Mucosa of rectum (tissue), 2 donors: Measurements from ENCODE around the gene ERAS.

ENCODE experiments used
- H3K27ac ChIP-seq, 2 donors: one replicate each; pipeline ENCODE4 v1.7.0; 2013; ENCODE audit warnings: inconsistent platforms in 2 of 2, low read depth in 2 of 2, low read length in 2 of 2
- H3K27me3 ChIP-seq, 2 donors: one replicate each; pipeline ENCODE4 v1.7.0; 2013; ENCODE audit warnings: low read length in 2 of 2; ENCODE audit not compliant: control insufficient read depth in 2 of 2, insufficient read depth in 2 of 2
- H3K36me3 ChIP-seq, 2 donors: one replicate each; pipeline ENCODE4 v1.7.0; 2013; ENCODE audit warnings: low read length in 2 of 2; ENCODE audit not compliant: control insufficient read depth in 2 of 2, insufficient read depth in 2 of 2
- H3K4me1 ChIP-seq, 2 donors: one replicate each; pipeline ENCODE4 v1.7.0; 2013; ENCODE audit warnings: low read length in 2 of 2, mild to moderate bottlenecking in 1 of 2; ENCODE audit not compliant: control insufficient read depth in 2 of 2, insufficient read depth in 2 of 2
- H3K4me3 ChIP-seq, 2 donors: one replicate each; pipeline ENCODE4 v1.7.0; 2013; ENCODE audit warnings: low read length in 2 of 2
- H3K9ac ChIP-seq, 2 donors: one replicate each; pipeline ENCODE4 v1.7.0; 2013; ENCODE audit warnings: low read length in 2 of 2, low read depth in 1 of 2, mild to moderate bottlenecking in 1 of 2
- H3K9me3 ChIP-seq, 2 donors: one replicate each; pipeline ENCODE4 v1.7.0; 2013; ENCODE audit warnings: low read length in 2 of 2; ENCODE audit not compliant: control insufficient read depth in 2 of 2
- donor health status: healthy.
- donor health status: Normal muscosa, but diverticular disease.

Gene ERAS

DNA sequence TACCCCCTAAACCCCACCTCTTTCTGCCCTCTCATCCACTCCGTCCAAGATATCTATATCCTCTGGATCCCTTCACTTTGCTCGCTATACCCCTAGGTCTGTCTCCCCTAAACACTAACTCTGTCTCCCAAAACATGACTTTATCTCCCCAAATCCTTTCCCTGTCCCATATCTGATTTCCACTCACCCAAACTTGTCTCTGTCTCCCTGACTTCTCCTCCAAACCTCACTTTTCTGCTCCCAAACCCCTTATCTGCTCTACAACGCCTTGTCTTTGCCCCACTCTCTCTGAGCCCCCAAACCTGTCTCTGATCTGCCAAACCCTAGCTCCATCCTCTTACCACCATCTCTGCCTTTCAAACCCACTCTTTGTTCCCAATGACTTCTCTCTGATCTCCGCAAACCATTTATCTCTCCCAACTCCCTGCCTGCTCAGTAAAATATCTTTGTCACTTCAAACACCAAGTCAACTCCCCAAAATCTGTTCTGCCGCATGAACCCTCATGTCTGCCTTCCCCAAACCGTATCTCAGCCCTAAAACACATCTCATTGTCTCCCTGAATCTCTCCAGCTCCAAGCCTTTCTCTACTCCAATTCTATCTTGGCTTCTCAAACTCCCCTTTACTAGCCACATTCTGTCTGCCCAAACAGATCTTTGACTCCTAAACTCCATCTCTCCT, 39.3 kb upstream of the ERAS start:
- H3K27me3 ChIP-seq = peaks cover 0 to 5% of the 10 kb centered on the region in 2 donors
- no peak overlapping the region for H3K4me3 ChIP-seq
- H3K4me1 ChIP-seq = no peaks in the 10 kb centered on the region
- H3K9me3 ChIP-seq = no peaks in the 10 kb centered on the region
- H3K9ac ChIP-seq = no peak overlapping the region
- H3K27ac ChIP-seq = no peak overlapping the region
- no peaks in the 10 kb centered on the region for H3K36me3 ChIP-seq

DNA sequence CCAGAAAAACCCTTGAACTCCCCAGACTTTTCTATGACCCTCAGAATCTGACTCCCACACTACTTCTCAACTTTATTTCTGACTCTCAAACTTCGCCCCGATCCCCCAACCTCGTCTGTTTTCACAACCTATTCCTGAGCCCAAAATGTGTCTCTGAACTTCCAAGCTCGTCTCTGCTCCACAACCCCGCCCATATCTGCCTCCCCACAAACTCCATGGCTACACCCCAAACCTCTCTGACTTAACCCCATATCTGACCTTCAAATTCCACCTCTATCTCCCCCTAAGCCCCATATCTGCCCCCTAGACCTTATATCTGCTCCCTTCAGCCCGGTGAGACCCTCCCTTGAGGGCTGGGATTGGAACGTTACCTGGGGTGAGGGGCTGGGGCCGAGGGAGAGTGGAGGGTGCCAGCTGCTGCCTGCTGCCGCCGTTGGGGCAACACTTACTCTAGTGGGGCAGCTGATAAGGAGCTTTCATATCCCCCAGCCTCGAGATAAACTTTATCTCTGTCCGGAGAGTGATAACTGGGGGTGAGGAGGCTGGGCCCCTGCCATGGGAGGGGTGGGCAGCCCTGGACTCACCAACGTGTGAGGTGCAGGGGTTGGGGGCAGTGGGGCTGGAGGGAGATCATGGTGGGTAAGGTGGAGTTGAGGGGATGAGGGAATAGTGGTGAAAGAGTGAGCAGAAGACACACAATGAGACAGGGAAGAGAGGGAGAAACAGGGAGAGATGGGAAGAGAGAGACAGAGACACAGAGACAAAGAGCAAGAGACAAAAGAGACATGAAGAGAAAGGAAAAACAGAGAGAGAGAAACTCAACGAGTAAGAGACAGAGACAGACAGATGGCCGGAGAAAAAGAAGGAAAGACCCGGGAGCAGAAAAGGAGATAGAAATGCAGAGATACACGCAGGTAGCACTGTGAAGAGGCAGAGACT, 38.5 kb upstream of the ERAS start:
- Histone ChIP-seq H3K36me3 (no peaks in the 10 kb centered on the region), H3K4me3 (no peak overlapping the region), H3K9ac (no peak overlapping the region), H3K4me1 (no peaks in the 10 kb centered on the region), H3K27me3 (peaks cover 0 to 5% of the 10 kb centered on the region in 2 donors), H3K9me3 (no peaks in the 10 kb centered on the region), H3K27ac (no peak overlapping the region)

DNA sequence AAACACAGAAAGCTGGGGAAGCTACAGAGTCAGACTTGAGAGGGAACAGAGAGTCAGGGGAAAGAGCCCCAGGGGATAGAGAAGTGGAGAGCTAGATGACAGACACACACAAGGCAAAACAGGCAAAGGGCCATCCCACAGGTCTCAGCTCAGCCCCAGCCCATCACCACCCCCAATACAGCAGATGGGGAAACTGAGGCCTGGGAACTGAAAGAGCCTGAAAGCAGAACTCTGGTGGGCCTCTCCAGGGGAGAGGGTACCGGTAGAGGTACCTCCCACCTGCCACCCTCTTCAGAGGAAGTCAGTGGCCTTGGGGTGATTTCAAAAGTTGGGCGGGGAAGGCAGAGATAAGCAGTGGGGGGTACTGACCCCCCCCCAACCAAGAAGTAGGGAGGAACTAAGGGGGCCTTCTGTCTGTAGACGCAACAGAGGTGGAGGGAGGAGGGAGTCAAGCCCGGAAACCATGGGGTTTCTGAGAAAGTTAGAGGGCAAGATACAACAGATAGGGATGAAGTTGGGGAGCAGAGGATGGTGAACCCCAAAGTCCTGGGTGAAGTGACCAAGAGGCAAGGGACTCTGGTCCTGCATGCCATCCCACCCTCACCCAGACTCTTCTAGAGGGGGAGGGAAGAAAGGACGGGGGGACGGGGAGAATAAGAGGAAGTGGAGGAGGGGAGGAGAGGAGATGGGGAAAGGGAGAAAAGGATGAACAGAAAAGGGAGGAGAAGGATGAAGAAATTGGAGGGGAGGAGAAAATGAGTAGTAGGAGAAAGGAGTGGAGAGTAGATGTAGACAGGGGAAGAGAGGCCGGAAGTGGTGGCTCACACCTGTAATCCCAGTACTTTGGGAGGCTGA, 36.7 kb upstream of the ERAS start:
- no peak overlapping the region for H3K4me3 ChIP-seq
- H3K9me3 ChIP-seq = no peaks in the 10 kb centered on the region
- peaks cover 0 to 5% of the 10 kb centered on the region in 2 donors for H3K27me3 ChIP-seq
- H3K9ac ChIP-seq = no peak overlapping the region
- no peaks in the 10 kb centered on the region for H3K36me3 ChIP-seq
- H3K27ac ChIP-seq = no peak overlapping the region
- no peaks in the 10 kb centered on the region for H3K4me1 ChIP-seq

DNA sequence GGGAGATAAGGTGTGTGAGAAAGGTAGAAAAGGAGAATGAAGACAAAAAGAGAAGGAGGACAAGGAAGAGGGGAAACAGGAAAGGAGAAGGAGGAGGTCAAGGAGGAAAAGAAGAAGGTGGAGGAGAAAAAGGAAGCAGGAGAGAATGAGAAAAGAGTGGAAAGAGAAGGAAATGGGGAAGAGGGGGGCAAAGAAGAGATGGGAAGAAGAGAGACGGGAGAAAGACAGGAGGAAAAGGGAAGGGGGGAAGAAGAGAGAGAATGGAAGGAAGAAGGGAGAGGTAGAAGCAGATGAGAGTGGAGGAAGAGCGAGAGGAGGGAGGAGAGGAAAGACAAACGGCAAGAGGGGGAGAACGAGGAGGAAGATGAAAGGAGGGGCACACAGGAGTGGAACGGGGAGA, 35.8 kb upstream of the ERAS start:
- no peak overlapping the region for H3K4me3 ChIP-seq
- H3K9me3 ChIP-seq = no peaks in the 10 kb centered on the region
- H3K27ac ChIP-seq = no peak overlapping the region
- H3K9ac ChIP-seq = no peak overlapping the region
- peaks cover 0 to 6% of the 10 kb centered on the region in 2 donors for H3K27me3 ChIP-seq
- no peaks in the 10 kb centered on the region for H3K4me1 ChIP-seq
- H3K36me3 ChIP-seq = no peaks in the 10 kb centered on the region

DNA sequence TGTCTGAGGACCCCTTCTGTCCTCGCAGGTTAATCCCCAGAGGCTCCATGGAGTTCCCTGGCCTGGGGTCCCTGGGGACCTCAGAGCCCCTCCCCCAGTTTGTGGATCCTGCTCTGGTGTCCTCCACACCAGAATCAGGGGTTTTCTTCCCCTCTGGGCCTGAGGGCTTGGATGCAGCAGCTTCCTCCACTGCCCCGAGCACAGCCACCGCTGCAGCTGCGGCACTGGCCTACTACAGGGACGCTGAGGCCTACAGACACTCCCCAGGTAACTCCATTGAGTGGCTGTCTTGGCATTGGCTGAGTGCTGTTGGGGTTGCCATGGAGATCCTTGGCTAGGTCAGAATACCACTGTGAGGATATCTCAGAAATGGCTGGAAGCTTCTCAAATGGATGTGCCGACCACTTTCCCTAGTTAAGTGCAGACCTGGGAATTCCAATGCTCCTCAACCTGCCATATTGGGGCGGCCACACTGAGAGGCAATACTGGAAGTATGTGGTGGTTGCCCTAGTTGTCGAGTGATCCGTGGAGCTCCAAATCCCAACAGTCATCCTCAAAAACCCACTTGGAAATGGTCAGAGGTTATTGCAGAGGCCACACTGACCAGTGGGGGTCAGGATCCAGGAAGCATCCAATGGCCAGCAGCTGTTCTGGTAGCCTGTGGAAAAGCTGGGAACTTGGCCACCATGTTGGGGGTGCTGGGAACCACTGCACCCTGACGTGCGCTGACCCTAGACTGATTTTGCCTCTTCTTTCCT, 35.1 kb upstream of the ERAS start:
- H3K27ac ChIP-seq = no peak overlapping the region
- H3K4me3 ChIP-seq = no peak overlapping the region
- H3K4me1 ChIP-seq = no peaks in the 10 kb centered on the region
- H3K27me3 ChIP-seq = peaks cover 0 to 9% of the 10 kb centered on the region in 2 donors
- no peak overlapping the region for H3K9ac ChIP-seq
- no peaks in the 10 kb centered on the region for H3K9me3 ChIP-seq
- H3K36me3 ChIP-seq = no peaks in the 10 kb centered on the region

DNA sequence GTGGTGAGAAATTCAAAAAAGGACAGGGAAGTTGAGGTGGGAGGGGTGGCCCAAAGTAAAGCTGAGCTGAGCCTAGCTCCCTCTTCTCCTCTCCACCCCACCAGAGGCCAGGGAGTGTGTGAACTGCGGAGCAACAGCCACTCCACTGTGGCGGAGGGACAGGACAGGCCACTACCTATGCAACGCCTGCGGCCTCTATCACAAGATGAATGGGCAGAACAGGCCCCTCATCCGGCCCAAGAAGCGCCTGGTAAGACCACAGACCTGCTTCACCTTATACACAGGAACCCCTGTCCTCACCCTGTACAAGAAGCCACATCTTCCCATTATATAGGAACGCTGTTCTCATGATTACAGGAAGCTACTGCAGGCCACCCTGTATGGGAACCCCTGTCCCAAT, 34.1 kb upstream of the ERAS start:
- no peak overlapping the region for H3K4me3 ChIP-seq
- peaks cover 0 to 4% of the 10 kb centered on the region in 2 donors for H3K27me3 ChIP-seq
- no peak overlapping the region for H3K27ac ChIP-seq
- H3K4me1 ChIP-seq = no peaks in the 10 kb centered on the region
- no peak overlapping the region for H3K9ac ChIP-seq
- H3K36me3 ChIP-seq = no peaks in the 10 kb centered on the region
- H3K9me3 ChIP-seq = no peaks in the 10 kb centered on the region

DNA sequence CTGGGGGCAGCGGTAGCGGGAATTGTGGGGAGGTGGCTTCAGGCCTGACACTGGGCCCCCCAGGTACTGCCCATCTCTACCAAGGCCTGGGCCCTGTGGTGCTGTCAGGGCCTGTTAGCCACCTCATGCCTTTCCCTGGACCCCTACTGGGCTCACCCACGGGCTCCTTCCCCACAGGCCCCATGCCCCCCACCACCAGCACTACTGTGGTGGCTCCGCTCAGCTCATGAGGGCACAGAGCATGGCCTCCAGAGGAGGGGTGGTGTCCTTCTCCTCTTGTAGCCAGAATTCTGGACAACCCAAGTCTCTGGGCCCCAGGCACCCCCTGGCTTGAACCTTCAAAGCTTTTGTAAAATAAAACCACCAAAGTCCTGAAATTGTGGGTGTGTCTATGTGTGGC, 32.4 kb upstream of the ERAS start:
- peaks cover 0 to 4% of the 10 kb centered on the region in 2 donors for H3K27me3 ChIP-seq
- H3K9ac ChIP-seq = no peak overlapping the region
- H3K27ac ChIP-seq = no peak overlapping the region
- no peaks in the 10 kb centered on the region for H3K4me1 ChIP-seq
- H3K4me3 ChIP-seq = no peak overlapping the region
- no peaks in the 10 kb centered on the region for H3K9me3 ChIP-seq
- H3K36me3 ChIP-seq = no peaks in the 10 kb centered on the region

DNA sequence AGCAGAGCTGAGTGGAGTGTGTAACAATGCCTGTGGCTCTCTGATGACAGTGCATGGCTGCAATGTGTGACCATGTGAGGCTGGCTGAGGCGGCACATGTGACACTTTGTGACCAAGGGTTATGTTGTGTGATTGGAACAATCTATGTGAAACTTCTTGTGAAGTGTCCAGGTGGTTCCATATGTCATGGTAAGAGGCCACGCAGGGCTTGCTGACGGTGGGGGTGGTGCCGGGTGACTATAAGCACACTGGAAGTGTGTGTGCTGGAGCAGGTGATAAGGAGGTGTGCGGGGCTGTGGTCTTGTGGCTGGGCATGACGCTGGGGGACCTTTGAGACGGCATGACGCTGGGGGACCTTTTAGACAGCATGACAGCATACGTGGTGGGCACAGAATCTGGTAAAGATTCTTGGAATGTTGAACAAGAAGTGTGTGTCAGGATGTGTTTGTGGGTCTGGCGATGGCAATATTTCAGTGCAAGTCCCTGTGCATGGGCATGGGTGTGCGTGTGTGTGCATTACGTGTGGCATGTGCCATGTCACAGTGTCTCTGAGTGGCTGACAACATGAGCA, 31.9 kb upstream of the ERAS start:
- H3K9me3 ChIP-seq = no peaks in the 10 kb centered on the region
- H3K27me3 ChIP-seq = peaks cover 0 to 4% of the 10 kb centered on the region in 2 donors
- no peak overlapping the region for H3K27ac ChIP-seq
- H3K4me3 ChIP-seq = no peak overlapping the region
- H3K4me1 ChIP-seq = no peaks in the 10 kb centered on the region
- no peak overlapping the region for H3K9ac ChIP-seq
- H3K36me3 ChIP-seq = no peaks in the 10 kb centered on the region

DNA sequence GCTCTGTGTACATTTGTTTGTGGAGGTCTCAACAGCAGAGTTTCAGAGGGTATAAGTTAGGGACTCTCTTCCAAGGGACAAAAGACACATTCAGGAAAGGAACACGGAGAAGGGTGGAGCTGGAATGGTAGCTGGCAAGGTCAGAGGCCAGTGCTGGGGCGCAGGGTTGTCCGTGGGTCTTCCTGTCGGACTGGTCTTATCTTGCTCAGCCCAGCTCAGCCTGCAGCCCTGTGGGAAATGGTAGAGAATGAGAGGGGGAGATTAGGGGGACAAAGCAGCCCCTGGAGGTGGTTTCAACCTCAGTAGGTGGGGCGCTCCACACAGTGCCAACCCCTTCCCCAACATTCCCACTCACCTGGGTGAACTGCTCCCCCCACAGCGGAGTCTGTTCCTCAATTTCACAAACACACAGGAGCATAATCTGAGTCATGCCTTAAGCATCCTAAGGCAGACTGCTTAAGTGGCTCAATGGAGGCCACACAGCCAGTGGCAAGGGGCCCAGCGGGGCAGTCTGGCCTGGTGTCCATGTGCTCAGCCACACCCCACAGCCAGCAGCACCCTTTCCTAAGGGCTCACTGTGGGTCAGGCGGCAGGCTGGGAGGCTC, 31.3 kb upstream of the ERAS start:
- no peak overlapping the region for H3K27ac ChIP-seq
- H3K9ac ChIP-seq = no peak overlapping the region
- H3K27me3 ChIP-seq = peaks cover 0 to 4% of the 10 kb centered on the region in 2 donors
- no peaks in the 10 kb centered on the region for H3K4me1 ChIP-seq
- H3K9me3 ChIP-seq = no peaks in the 10 kb centered on the region
- no peak overlapping the region for H3K4me3 ChIP-seq
- H3K36me3 ChIP-seq = no peaks in the 10 kb centered on the region
